Cerebellar cortex (tissue), 1 donor: ENCODE data around the gene HOXC9.

ENCODE experiments used
- DNase-seq: peaks from one replicate; pipeline ENCODE4 v3.0.0-alpha.2; 2015; ENCODE audit warnings: low spot score

HOXC9 gene

DNA sequence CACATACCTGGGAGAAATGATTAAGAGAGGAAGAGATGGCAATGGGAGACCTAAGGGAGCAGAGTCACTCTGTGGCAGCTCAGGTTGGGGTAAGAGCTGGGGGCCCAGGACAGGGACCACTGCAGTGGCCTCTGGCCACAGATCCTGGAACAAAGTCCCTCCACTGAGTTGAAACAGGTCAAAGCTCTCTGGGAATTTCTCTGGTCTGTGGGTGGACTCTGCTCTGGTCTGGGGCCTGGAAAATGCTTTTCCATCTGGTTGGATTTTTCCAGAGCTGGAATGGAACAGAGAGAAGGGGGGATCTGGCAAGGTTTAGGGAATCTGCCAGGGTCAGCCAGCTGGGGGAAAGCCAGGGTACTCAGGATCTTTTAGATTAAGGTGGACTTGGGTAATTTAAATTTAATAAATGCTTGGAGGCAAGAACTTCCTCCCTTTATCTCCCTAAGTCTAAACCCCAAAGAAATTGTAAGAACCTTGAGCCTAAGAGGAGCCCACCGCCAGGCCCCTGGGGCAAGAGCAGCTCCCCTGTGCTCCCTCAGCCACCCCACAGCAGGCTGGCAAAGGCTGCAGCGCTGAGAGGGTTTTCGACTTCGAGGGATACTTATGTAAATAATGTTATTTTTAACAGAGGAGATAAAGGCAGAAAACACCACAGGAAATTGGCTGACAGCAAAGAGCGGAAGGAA, 11.3 kb upstream of the HOXC9 start:
- no peak for DNase-seq

DNA sequence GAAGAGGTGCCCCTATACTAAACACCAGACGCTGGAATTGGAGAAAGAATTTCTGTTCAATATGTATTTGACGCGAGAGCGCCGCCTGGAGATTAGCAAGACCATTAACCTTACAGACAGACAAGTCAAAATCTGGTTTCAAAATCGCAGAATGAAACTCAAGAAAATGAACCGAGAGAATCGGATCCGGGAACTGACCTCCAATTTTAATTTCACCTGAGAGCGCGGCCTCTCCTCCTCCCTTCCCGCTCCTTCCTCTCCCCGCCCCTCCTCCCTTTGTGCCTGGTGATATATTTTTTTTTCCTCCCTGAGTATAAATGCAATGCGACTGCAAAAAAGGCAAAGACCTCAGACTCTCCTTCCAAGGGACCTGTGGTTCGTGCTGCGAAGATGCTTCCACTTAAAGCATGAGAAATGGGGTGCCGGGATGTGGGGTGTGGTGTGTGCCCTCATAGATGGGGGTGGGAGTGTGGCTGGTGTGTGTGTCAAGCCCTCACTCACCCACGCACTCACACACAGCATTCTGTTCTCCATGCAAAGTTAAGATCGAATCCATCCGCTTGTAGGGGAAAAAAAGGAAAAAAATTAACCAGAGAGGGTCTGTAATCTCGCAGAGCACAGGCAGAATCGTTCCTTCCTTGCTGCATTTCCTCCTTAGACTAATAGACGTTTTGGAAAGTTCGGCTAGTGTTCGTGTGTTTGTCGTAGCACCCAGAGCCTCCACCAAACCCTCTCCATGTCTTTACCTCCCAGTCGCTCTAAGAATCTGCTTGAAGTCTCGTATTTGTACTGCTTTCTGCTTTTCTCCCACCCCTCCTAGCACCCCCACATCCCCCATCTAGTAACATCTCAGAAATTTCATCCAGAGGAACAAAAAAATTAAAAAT, 10.5 kb upstream of the HOXC9 start:
- peak; percentile 72 for DNase-seq

DNA sequence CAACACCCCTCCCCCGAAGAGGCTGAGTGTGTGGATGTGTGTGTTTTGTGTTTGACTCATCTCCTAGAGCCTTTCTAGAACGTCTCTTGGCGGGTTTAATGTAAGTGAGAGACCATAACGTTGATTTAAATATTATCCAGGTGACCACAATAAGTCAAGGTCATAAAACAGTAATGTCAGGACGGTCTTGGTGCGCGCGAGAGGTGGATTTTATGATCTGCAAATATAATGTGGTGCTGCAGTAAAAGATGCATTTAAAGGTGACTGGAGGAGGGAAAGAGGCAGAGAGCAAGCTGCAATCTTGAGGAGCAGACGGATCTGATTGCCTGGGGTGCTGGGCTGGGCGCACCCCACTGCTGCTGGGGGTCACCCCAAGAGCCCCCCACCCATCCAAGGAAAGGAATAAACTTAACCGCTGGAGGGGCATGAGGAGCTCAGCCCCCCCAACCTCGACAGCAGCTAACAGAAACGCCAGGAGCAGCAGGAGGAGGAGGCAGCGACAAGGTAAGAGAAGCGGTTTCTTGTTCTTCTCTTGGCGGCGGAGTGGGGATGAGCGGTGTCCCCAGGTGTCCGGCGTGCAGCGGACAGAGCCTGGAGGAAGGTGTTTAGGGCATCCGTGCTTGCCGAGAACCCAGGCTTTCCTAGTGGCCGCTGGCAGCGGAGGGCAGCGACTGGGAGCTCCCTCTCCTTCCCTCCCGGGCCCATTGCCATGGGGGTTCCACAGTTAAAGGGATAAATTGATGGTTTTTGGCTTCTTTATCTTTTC, 9.5 kb upstream of the HOXC9 start:
- no peak for DNase-seq

DNA sequence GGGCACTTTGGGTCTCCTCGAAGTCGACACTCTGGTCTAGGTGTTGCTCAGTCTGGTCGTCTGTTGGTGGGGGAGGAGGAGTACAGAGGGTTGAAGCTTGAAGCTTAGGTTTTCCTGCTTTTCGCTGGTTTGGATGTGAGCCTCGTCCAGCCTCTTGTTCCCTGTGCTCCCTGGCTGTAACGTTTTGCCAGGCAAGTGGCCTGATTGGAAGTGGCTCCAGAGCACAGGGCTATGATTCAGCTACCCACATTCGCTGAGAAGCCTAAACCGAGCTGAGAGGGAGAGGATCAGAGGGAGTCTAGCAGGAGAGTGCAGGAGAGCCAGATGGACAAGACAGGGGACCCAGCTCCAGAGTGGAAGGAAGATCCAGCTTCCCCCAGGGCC, 8.9 kb upstream of the HOXC9 start:
- peak; percentile 47 for DNase-seq

DNA sequence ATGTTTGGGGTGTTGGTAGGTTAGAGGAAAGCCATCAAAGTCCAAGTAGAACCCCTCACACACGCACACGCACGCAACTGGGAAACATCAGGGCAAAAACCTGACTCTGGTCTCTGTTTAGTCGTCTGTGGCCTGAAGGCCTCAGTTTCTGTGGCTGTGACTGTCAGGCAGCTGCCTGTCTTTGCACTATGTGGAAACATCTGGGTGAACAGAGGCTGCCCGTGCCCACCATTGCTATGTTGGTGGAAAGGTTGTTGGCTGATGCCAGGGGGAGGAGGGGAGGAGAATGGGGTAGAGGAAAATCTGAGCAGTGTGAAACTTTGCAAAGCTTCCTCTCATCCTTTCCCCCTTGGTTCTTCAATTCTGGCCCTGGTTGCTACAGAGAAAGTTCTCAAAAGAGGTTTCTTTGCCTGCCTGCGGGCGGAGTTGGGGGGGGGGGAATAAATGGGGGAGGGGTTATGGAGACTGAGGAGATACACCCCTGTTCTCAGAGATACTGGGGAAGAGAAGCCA, 7.5 kb upstream of the HOXC9 start:
- no peak for DNase-seq

DNA sequence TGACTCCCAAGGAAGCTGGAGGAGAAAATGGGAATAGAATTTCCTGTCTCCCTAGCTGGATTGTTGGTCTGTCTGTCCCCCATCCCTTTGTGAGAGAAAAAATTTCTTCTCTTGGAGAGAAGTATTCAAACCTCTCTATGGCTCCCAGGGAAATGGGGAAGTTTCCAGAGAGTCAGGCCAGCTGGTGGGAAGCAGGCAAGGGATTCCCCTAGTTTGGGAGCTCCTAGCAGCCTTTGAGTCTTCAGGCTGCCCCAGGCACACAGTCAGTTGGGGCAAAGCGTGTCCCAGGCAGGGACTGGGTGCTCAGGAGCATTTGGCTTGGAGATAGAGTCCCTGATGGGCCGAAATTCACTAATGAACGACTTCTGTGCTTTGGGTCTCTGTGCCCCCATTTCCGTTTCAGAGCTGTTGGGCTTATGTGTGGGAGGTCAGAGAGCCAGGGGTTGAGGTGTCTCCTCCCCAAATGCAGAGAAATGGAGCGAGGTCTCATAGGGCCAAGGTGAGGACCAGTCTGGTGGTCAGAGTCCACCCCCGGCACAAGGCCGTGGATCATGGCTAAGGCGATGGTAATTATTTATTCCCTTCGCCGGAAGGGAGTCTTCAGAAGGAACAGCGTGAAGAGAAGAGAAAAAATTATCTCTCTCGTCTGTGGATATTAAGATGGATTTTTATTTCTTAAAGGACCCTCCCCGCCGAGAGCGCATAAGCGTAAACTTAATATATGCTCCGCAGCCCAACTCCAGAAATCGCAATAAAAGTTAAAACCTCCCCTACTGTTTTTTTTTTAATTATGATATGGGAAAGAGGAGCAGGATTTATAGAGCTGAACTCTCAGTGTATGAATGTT, 6.6 kb upstream of the HOXC9 start:
- no peak for DNase-seq

DNA sequence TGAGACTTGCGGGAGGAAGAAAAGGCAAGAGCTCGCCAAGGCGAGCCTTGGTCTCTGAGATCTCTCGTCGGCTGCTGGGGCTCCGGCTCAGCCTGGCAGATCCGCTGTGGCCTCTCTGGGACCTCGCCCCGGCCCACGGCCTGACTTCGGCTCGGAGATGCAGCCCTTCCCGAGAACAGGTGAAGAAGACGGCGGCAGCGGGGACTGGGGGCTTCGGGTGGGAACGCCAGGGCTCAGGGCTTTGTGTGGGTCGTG, 6.0 kb upstream of the HOXC9 start:
- no peak for DNase-seq

DNA sequence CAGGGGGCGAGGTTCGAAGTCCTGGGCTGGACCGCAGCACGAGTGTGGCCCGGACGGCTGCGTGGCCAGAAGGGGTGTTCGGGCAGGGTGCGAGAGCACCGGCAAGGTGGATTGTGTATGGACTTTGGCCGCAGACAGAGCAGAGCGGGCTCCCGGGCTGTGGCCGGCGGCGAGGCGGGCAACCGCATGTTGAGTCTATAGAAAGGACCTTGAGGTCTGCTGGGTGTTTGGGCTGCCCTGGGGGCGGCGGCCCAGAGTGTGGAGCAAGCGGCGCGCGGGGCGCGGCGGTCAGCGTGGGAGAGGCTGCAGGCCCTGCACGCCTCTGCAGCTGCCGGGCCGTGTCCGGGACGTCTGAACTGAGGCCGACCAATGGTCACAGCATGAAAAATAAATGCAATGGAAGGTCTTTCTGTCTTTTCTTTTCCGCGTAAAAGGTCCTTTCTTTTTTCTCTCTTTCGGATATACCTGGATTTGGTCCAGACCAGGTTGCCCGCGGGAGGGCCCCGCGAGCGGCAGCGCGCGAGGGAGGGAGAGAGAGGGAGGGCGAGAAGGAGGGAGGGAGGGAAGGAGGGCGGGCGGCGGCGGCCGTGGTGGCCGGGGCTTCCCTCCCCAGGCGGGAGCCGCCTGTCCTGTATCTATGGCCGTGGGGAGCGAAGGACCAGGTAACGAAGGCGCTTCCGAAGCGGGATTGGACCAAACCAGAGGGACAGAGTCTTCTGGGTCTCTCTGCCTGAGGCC, 5.5 kb upstream of the HOXC9 start:
- no peak for DNase-seq

DNA sequence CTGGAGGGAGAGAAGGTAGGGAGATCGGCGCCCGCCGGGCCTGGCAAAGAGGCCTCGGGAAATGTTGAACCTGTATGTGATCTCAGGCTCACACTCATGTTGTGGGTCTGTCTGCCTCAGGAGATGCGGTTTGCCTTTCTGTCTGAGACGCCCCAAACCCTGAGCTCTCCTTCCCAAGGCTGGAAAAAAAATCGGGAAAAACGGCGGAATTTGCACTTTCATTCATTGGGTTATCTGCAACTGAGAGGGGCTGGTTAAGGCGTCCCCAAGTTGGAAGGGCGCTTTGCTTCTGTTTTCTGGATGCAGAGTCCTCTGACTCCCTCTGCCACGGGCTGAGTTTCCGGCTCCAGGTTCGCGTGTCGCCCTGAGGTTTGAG, 5.0 kb upstream of the HOXC9 start:
- no peak for DNase-seq

DNA sequence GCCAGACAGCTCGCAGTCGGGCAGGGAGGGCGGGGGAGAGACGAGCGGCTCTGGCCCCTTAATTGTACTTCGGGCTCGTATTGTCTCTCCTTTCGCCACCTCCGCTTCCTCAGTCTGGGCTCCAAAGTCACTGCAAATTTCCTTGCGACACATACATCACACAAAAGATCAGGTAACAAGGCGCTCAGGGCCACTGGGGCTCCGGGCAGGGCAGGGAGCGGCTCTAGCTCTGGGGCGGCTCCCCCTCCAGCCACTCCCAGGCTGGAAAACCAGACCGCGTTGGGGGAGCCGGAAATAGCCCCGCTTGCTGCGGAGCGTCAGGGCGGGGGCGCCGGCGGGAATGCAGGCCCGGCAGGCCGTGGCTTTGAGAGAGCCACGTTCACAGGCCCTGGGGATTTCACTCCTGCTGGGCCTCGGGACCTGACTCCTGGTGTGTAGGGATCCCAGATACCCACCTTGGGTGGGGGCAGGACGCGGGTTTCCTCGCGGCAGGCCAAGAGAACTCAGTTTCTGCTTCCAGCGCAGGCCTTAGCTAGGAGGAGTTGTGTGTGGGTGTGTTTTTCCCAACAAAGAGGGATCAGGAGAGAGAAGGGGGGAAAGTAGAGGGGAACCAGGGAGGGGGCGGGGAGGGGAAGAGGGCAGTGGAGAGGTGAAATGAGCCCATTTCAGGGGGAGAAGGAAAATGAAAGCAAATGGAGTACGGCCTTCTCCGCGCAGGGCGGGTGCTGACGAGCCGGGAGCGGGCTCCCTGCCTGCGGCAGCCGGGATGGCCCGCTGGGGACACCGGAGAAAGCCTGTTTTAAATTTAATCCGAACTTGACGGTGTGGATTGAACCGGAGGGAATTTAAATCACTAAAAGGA, 4.4 kb upstream of the HOXC9 start:
- DNase-seq: peak; percentile 63

DNA sequence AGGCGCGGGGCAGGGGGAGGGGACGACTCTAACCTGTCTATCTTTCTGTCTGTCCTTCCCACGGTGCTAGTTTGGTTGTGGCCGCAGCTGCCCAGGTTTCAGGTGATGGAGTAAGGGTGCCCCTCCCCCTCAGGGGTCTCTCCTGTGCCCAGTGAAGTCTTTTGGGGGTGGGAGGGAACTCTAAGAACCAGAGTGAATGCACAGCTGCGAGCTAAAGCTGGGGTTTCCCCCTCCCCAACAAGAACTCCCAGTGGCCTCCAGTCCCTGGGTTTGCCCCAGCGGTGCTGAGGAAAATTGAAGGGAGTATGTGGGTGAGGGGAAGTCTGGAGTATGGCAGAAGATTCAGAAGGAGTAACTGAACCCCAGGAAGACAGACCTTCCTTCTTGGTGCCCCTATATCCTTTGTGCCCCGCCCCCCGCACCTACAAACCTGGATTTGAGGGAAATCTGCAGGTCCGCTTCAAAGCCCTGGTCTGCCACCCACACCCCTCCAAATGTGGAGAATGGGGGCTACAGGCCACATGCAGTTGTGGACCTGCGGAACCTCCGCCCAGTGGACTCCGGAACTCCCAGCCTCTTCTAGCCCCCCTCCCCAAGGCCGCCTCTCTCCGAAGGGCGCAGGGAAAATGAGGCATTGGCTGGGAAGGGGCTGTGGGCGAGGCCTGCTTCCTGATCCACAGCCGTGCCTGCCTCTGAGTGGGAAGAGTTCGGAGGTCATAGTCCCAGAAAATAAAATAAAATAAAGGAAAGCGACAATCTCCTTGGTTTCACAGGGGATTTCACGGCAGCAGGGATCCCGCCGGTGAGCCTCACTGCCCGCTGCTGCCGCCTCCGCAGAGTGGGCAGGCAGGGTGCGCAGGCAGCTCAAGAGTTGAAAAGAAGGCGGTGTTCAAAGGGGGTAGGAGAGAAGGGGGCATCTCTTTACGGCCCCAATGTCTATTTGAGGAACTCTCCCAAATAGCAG, 3.4 kb upstream of the HOXC9 start:
- DNase-seq: peak; percentile 51

DNA sequence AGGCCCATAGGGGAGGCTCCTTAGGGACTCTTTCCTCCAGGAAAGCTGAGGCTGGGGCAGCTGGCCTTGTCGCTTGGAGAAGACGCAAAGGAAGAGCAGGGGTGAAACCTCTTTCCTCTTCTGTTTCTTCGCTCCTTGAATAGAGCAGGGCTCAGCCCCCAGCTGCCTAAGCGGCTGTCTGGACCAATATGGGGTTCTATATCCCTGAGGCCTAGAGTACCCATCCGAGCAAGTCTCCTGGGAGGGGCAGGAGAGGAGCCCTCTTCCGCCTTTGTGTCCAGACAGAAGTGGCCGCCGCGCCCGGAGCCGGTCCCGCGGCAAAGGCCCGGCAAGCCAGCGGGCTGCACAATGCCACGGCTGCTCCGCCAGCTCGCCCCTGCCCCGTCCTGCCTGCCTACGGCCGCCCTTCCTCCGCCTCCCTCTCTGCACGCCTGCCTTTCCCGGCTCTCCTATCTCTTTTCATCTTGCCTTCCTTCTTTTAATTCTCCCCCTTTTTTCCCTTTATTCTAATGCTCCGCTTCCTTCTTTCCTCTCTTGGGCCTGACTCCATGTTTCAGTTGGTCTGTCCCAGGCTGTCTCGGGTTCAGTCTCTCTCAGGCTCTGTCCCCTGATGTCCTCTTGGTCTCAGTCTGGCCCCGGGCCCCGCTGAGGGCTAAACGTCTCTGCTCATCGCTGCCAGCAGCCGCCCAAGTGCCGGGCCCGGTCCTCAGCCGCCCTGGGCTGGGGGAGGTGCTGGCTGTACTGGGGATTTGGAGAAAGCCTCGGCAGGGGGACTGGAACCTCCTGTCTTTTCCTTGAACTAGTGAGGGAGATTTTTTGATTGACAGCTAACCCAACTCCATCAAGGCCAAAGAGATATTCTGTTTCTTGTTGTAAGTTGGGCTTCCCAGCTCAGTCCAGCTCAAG, 2.5 kb upstream of the HOXC9 start:
- DNase-seq: peak; percentile 65

DNA sequence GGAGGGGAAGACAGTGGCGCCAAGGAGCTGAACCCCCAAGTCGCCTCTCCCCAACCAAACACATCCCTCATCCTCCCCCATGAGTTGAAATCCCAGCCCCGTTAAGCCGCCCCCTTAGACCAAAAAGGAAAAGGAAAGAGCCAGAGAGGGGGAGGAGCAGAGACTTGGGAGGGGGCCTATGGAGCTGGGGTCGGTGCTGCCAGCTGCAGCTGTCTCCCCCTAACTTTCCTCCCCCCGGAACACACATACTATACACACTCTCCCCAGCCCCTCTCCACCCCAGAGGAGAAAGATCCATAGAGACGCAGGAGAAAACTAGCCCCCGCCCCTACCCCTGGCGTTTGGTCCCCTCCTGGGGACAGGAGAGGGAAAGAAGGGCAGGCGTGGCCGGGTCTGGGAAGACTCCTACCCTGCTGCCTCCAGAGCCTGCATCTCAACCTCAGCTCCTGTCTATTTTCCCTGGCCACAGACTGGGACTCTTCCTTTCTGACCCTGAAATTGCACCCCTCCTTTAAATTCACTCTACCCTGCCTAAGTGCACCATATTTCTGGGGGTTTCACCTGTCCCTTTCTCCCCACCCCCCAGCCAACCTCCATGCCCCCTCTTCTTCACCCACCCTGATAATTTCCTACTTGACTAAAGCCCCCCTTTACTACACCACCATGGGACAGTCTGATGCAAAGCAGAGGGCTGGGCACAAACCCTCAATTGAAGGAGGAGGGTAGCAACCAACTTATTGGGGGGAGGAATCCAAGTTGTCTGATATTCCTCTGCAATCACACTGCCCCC, 1.7 kb upstream of the HOXC9 start:
- peak; percentile 63 for DNase-seq

DNA sequence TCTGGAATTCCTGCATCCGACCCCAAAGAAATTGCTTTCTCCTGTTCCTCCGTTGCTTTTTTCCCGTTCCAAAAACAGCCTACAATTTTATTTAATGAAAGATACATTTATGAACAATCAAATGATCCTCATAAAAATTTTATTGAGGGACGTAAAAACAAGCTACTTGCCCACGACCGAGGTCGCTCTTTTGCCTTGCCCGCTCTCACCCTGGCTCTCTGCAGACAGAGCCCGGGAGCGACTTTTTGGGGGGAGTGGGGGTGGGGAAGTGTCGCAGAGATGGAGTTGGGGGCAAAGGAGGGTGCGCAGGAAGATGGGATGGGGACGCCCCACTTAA, 1.1 kb upstream of the HOXC9 start:
- DNase-seq: no peak

DNA sequence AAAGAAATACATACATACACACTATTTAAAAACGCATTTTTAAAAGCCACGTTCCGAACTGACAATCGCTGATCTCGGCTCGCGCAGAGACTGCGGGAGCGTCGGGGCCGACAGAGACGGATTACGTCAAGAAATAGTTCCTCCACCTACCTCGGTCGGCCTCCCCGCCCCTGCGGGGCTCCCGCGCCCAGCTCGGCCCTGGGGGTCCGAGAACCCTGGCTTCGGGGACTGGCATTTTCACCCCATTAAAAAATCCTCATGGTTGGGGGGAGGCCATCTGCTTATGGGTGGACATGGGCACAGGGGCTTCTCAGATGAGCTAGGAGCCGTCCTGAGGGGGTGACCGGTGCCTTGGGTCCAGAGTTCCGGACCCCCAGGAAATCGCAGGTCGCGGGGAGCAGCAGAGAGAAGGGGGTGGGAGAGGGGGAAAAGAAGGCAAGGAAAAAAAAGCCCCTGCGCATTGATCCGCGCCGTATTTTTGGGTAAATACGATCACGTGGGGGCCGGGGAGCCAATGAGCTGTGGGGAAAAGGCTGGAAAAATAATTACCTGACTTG, 324 bp upstream of the HOXC9 start:
- peak; percentile 64 for DNase-seq

DNA sequence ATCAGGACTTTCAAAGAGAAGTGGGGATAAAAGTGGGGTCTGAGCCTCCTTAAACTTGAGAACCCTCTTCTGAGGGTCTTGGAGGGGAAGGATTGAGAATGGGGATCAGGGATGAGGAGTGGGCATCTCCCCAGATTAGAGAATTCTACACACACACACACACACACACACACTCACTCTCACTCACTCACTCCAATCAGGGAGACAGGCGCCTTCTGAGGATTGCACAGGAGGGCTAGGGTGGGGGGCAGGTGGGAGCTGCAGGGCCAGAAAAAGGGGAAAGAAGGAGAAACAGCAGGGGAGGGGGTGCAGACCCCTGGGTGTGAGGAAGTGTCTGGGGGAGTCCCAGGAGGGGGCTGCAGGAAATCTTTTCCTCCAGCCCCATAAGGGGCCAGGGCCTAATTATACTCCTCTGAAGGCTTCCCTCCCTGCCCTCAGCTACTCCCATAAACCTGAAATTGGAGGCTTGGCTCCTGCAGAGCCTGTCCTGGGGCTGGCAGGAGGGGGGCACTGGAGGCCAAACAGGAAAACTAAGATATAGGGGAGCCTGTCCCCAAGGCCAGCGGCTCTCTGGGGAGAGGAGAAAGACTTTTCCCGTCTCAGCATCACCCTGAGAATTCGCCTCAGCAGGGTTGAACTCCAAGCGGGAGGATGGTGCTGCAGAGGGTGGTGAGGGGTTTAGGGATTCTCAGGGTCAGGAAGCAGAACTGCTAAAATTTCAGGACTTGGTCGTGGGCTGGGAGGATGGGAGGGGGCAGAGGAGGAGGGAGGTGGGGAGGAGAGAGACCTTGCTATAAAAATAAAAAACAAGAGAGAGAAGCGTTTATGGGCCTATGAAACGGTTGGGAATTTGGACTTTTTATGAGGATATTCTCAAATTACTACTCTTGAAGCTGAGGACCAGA, 1.6 kb downstream of the HOXC9 start:
- DNase-seq: no peak
